Peyer's patch (tissue), 4 donors: ENCODE measurements around the gene AMELX. TPM values are rescaled to one million over a fixed set of nuclear protein-coding genes. Genes with fewer than 3 reads are reported as not detected.

ENCODE experiments used
- DNase-seq, 3 donors: peaks; one replicate each; pipeline ENCODE4 v3.0.0-alpha.2; 2017 to 2019
- H3K27ac ChIP-seq, 4 donors: fragments of 200-600 bp; sonication (generic); one replicate each; pipeline ENCODE4 v1.5.1; 2016 to 2019
- H3K27me3 ChIP-seq, 2 donors: fragments of 200-600 bp; sonication (generic); one replicate each; pipeline ENCODE4 v1.5.1; 2019
- H3K36me3 ChIP-seq, 3 donors: fragments of 200-600 bp; sonication (generic); one replicate each; pipeline ENCODE4 v1.5.1; 2016 to 2019
- H3K4me1 ChIP-seq, 4 donors: fragments of 200-600 bp; sonication (generic); one replicate each; pipeline ENCODE4 v1.5.1; 2016 to 2019
- H3K4me3 ChIP-seq, 4 donors: fragments of 200-600 bp; sonication (generic); 1 replicate in 3 of 4; 2 replicates in 1 of 4; pipeline ENCODE4 v1.5.1; 2016 to 2019; ENCODE audit warnings: mild to moderate bottlenecking in 1 of 4
- H3K9me3 ChIP-seq, 4 donors: fragments of 200-600 bp; sonication (generic); one replicate each; pipeline ENCODE4 v1.5.1; 2016 to 2019; ENCODE audit warnings: mild to moderate bottlenecking in 1 of 4
- CTCF ChIP-seq, 6 experiments: fragments of 450-650 bp in 4 of 6; fragments of 200-600 bp in 2 of 6; sonication (generic) in 1 of 6; IDR thresholded peaks; one replicate each; pipeline ENCODE4 v1.5.1; 2017 to 2019; ENCODE audit warnings: antibody characterized with exemption in 6 of 6, mild to moderate bottlenecking in 3 of 6, moderate library complexity in 1 of 6
- POLR2A ChIP-seq, 2 donors: fragments of 450-650 bp; IDR thresholded peaks; one replicate each; pipeline ENCODE4 v1.5.1; 2017; ENCODE audit warnings: antibody characterized with exemption in 2 of 2, mild to moderate bottlenecking in 2 of 2, moderate library complexity in 2 of 2
- total RNA-seq, 4 donors: library from RNA; depleted of rRNA; stranded (reverse); fragments of >200 nt; gene quantifications; one replicate each; pipeline ENCODE4 v1.1.0, GENCODE V29; 2016

The AMELX gene
- total RNA-seq, 4 donors from 2014 or later, result not detected

- no peak for DNase-seq
- Histone ChIP-seq H3K4me1 (no peaks in the 10 kb centered on the region), H3K27ac (no peak overlapping the region), H3K9me3 (no peaks in the 10 kb centered on the region), H3K4me3 (no peak overlapping the region), H3K27me3 (no peaks in the 10 kb centered on the region), H3K36me3 (no peaks in the 10 kb centered on the region)
- TF ChIP-seq POLR2A (IDR thresholded peaks at IDR 0.05) (no peak), CTCF (IDR thresholded peaks at IDR 0.05) (no peak)
These were observed 33.8 kb upstream of the AMELX start for GRCh38 chrX:11259437-11259836.

GRCh38 chrX:11261260-11261659 is 32.0 kb upstream of the AMELX start:
- Histone ChIP-seq H3K9me3 (no peaks in the 10 kb centered on the region), H3K4me1 (no peaks in the 10 kb centered on the region), H3K27me3 (no peaks in the 10 kb centered on the region), H3K27ac (no peak overlapping the region), H3K36me3 (no peaks in the 10 kb centered on the region), H3K4me3 (no peak overlapping the region)
- TF ChIP-seq POLR2A (IDR thresholded peaks at IDR 0.05) (no peak), CTCF (IDR thresholded peaks at IDR 0.05) (no peak)
- DNase-seq, result no peak

GRCh38 chrX:11264925-11265324 is 28.3 kb upstream of the AMELX start:
- Histone ChIP-seq H3K9me3 (no peaks in the 10 kb centered on the region), H3K27me3 (no peaks in the 10 kb centered on the region), H3K4me3 (no peak overlapping the region), H3K27ac (no peak overlapping the region), H3K4me1 (no peaks in the 10 kb centered on the region), H3K36me3 (no peaks in the 10 kb centered on the region)
- no peak for DNase-seq
- no peak for TF ChIP-seq CTCF (IDR thresholded peaks at IDR 0.05)
- TF ChIP-seq POLR2A (IDR thresholded peaks at IDR 0.05), result no peak

DNA sequence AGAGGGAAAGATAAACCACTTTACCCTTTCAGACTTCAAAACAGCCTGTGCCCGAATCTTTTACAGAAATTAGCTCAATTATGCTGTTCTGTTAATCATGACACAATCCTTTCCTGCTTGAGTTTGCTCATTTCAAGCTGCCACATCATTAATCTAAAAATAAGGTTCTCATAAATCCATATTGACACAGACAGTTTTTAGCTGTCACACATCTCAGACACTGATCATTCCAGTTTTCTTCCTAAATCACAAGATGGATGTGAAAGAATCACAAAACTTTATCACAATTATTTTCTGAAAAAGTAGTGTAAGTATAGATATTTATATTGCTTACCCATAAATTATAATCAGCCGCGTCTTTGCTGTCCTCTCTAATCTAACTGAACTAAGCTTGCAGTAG is 27.9 kb upstream of the AMELX start:
- Histone ChIP-seq H3K27me3 (no peaks in the 10 kb centered on the region), H3K4me1 (no peaks in the 10 kb centered on the region), H3K36me3 (no peaks in the 10 kb centered on the region), H3K4me3 (no peak overlapping the region), H3K9me3 (no peaks in the 10 kb centered on the region), H3K27ac (no peak overlapping the region)
- DNase-seq, result no peak
- TF ChIP-seq POLR2A (IDR thresholded peaks at IDR 0.05) (no peak), CTCF (IDR thresholded peaks at IDR 0.05) (no peak)

DNA sequence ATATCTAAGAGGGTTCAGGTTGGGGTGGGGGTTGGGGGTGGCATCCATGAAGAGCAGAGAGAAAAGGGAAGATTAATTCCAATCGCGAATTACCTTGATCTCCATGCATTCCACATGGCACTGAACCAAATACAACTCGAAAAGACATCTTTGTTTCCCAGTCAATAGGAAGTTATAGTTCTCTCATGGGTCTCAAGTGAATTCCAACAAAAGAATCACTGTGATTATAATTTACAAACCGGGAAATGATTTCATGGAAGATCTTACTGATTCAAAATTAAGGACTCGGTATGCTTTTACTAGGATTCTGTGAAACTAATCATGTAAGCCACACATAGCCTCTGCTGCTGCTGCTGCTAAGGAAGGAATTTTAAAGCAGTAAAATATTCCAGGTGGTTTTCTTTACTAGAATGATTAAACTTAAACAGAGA is 26.6 kb upstream of the AMELX start:
- no peak overlapping the region for H3K27ac ChIP-seq
- H3K9me3 ChIP-seq, result no peaks in the 10 kb centered on the region
- no peaks in the 10 kb centered on the region for H3K4me1 ChIP-seq
- no peak for DNase-seq
- H3K27me3 ChIP-seq, result no peaks in the 10 kb centered on the region
- no peaks in the 10 kb centered on the region for H3K36me3 ChIP-seq
- TF ChIP-seq POLR2A (IDR thresholded peaks at IDR 0.05) (no peak), CTCF (IDR thresholded peaks at IDR 0.05) (no peak)
- H3K4me3 ChIP-seq, result no peak overlapping the region

- Histone ChIP-seq H3K27ac (no peak overlapping the region), H3K27me3 (no peaks in the 10 kb centered on the region), H3K4me1 (no peaks in the 10 kb centered on the region), H3K9me3 (no peaks in the 10 kb centered on the region), H3K36me3 (no peaks in the 10 kb centered on the region), H3K4me3 (no peak overlapping the region)
- no peak for TF ChIP-seq CTCF (IDR thresholded peaks at IDR 0.05)
- TF ChIP-seq POLR2A (IDR thresholded peaks at IDR 0.05), result no peak
- DNase-seq, result no peak
These were observed 25.8 kb upstream of the AMELX start for GRCh38 chrX:11267425-11267824.
